ENCODE measurements around the gene IHH. TPM values are rescaled to one million over a fixed set of nuclear protein-coding genes. Genes with fewer than 3 reads are reported as not detected.

IHH gene
- total and polyA plus RNA-seq, 2 of the 8 experiments (the other 6 are each of a cell fraction or from before 2014, with no cell fraction given): 0.03 TPM; not detected in 1

- H3K4me3 ChIP-seq (ENCODE audit: extremely low read depth in 1 of 4, insufficient read depth in 2 of 4, low read depth in 3 of 4, low read length in 4 of 4): no peak overlapping the region
- H4K20me1 ChIP-seq (replicated peaks in 1 of 2; ENCODE audit: control insufficient read depth in 1 of 2, insufficient read depth in 2 of 2, low read length in 2 of 2): no peaks in the 10 kb centered on the region
- DNase-seq (ENCODE audit: low read depth in 1 of 2, low spot score in 2 of 2) (no peak), FAIRE-seq (no peak)
- 81% methylated on average over 1 of the region's 1 CpG; no CpG with 5 or more reads in 1 of the 2 experiments for WGBS, 2 experiments (ENCODE audit: extremely low coverage in 1 of 2, insufficient coverage in 1 of 2, insufficient read length in 1 of 2, insufficient replicate concordance in 2 of 2, low coverage in 1 of 2, low lambda C conversion rate in 2 of 2, missing lambda C conversion rate in 1 of 2)
- H3K79me2 ChIP-seq (ENCODE audit: control insufficient read depth in 1 of 2, insufficient read depth in 2 of 2, low read length in 2 of 2): no peaks in the 10 kb centered on the region
- no peak overlapping the region for H3K27ac ChIP-seq (ENCODE audit: low read depth, low read length)
- H4K5ac ChIP-seq (ENCODE audit: insufficient read length, low read depth, low read length): no peak overlapping the region
- H3K36me3 ChIP-seq (ENCODE audit: control insufficient read depth in 2 of 4, insufficient read depth in 4 of 4, low read length in 3 of 4): no peaks in the 10 kb centered on the region
- H2BK20ac ChIP-seq (ENCODE audit: low read length): no peak overlapping the region
- ChIA-PET CTCF (ENCODE audit: partially characterized antibody) (interaction anchor here (0.8 to 37.2 kb wide), 5 partner anchors 13 to 69 kb away, joined by 3 to 1777 read pairs (median 7); partner anchors contain the start of genes CFAP65 and IHH), POLR2A (ENCODE audit: partially characterized antibody) (interaction anchor here (0.5 kb wide), 1 partner anchor 26 kb away, joined by 3 read pairs; no protein-coding TSS in a partner anchor)
- H3K9ac ChIP-seq (replicated peaks in 1 of 4; ENCODE audit: extremely low read depth in 1 of 4, low read depth in 3 of 4, low read length in 3 of 4): no peak overlapping the region
- H2BK5ac ChIP-seq (ENCODE audit: low read depth, low read length): no peak overlapping the region
- H3K9me3 ChIP-seq (ENCODE audit: insufficient read depth in 2 of 2, low read depth in 1 of 2, low read length in 1 of 2): no peaks in the 10 kb centered on the region
- no peak overlapping the region for H2AK5ac ChIP-seq (ENCODE audit: low read depth, low read length)
- no peak overlapping the region for H2AFZ ChIP-seq (ENCODE audit: low read length)
- H2BK120ac ChIP-seq (replicated peaks; ENCODE audit: low read depth, low read length): no peak overlapping the region
- H2BK12ac ChIP-seq (ENCODE audit: low read depth, low read length): no peak overlapping the region
- H3K4me2 ChIP-seq (ENCODE audit: insufficient read depth in 1 of 2, low read depth in 2 of 2, low read length in 2 of 2): no peak overlapping the region
- no peak overlapping the region for H3K4ac ChIP-seq (replicated peaks; ENCODE audit: insufficient read length, low read depth, low read length)
- H3K23ac ChIP-seq (ENCODE audit: insufficient read length): no peak overlapping the region
- no peak overlapping the region for H3K56ac ChIP-seq (replicated peaks; ENCODE audit: insufficient read length, low read depth, low read length)
- H3K14ac ChIP-seq (ENCODE audit: insufficient read length): no peak overlapping the region
- H3K23me2 ChIP-seq (ENCODE audit: low read depth, low read length): no peaks in the 10 kb centered on the region
- H2BK15ac ChIP-seq (ENCODE audit: low read length): no peak overlapping the region
- H3K18ac ChIP-seq (ENCODE audit: extremely low read depth, low read length): no peak overlapping the region
- no peaks in the 10 kb centered on the region for H3K79me1 ChIP-seq (ENCODE audit: low read depth, low read length)
- no peak overlapping the region for H4K91ac ChIP-seq (replicated peaks; ENCODE audit: insufficient read length, low read length)
- no peaks in the 10 kb centered on the region for H3K4me1 ChIP-seq (replicated peaks in 1 of 4; ENCODE audit: control insufficient read depth in 3 of 4, insufficient read depth in 4 of 4, low read length in 3 of 4)
- H4K8ac ChIP-seq (ENCODE audit: extremely low read depth, insufficient read depth, low read length): no peak overlapping the region
- H3K27me3 ChIP-seq (replicated peaks in 1 of 4; ENCODE audit: control insufficient read depth in 3 of 4, extremely low read depth in 1 of 4, insufficient read depth in 3 of 4, low read length in 3 of 4): no peaks in the 10 kb centered on the region
- TF ChIP-seq SAP30 (IDR thresholded peaks at IDR 0.05; ENCODE audit: insufficient read depth, insufficient replicate concordance, low read length) (no peak), KDM4A (IDR thresholded peaks at IDR 0.05; ENCODE audit: low read depth, low read length, severe bottlenecking) (no peak), RAD21 (IDR thresholded peaks at IDR 0.05 in 1 of 2, conservative IDR thresholded peaks at IDR 0.05 in 1 of 2; ENCODE audit: low read depth in 2 of 2, low read length in 2 of 2) (no peak), JUN (IDR thresholded peaks at IDR 0.05; ENCODE audit: low read depth, low read length) (no peak), CEBPB (IDR thresholded peaks at IDR 0.05; ENCODE audit: low read depth, low read length) (no peak), TEAD4 (IDR thresholded peaks at IDR 0.05; ENCODE audit: low read depth, low read length) (no peak), KDM5A (IDR thresholded peaks at IDR 0.05; ENCODE audit: low read length) (no peak), CHD1 (IDR thresholded peaks at IDR 0.05; ENCODE audit: low read depth, low read length) (no peak), ATF2 (IDR thresholded peaks at IDR 0.05; ENCODE audit: low read length) (no peak)
These were observed 38.6 kb upstream of the IHH start for GRCh38 chr2:219099329-219099728.

Measured in H1 (cell line).